Testis (tissue), 2 donors: Measurements from ENCODE around the gene RAB3A.

Source experiments
- POLR2A ChIP-seq: fragments of 450-650 bp; IDR thresholded peaks from one replicate; pipeline ENCODE4 v1.6.1; 2017; ENCODE audit warnings: antibody characterized with exemption, mild to moderate bottlenecking, moderate library complexity
- TF ChIP-seq, protein P1 (sequence below), 3 experiments: fragments of 450-650 bp in 2 of 3; fragments of 200-600 bp in 1 of 3; sonication (generic) in 1 of 3; IDR thresholded peaks; one replicate each; pipeline ENCODE4 v1.5.1; 2016 to 2019; ENCODE audit warnings: antibody characterized with exemption in 3 of 3, mild to moderate bottlenecking in 2 of 3, moderate library complexity in 1 of 3

DNA sequence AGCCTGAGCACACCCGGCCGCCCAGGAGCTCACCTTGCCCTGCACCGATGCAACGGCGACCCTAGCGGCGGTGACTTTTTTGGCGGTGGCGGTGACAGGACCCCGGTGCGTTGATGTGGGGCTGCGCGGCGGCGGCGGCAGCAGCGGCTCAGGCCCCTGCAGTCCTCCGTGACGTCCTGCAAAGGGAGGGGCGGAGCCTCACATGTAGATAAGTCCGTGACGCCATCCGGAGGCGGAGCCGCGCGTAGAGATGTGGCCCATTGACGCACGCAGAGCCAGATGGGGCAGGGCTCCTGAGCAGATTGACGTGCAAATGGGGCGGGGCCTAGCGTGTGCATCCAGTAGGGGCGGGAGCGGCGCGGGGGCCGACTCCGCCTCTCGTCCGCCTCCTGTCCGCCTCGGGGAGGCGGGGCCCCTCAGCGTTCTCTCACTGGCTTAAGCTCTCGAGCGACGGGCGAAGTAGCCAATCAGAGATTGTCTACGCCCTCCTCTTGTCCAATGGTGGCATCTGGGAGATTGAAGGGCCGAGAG is at the start of gene RAB3A:
- TF ChIP-seq, protein P1, sequence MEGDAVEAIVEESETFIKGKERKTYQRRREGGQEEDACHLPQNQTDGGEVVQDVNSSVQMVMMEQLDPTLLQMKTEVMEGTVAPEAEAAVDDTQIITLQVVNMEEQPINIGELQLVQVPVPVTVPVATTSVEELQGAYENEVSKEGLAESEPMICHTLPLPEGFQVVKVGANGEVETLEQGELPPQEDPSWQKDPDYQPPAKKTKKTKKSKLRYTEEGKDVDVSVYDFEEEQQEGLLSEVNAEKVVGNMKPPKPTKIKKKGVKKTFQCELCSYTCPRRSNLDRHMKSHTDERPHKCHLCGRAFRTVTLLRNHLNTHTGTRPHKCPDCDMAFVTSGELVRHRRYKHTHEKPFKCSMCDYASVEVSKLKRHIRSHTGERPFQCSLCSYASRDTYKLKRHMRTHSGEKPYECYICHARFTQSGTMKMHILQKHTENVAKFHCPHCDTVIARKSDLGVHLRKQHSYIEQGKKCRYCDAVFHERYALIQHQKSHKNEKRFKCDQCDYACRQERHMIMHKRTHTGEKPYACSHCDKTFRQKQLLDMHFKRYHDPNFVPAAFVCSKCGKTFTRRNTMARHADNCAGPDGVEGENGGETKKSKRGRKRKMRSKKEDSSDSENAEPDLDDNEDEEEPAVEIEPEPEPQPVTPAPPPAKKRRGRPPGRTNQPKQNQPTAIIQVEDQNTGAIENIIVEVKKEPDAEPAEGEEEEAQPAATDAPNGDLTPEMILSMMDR (IDR thresholded peaks at IDR 0.05): peak in 2 of 3 experiments; percentile 9 to 35
- peak; percentile 90 for TF ChIP-seq POLR2A
